HG02981 (cell line): Measurements from ENCODE around the gene CEMIP2.
A peak's percentile ranks its signal among the peaks of the same experiment; 100 is the strongest.
"Not testable (repeated sequence)": the region's sequence is repeated elsewhere in the genome, so short reads cannot be mapped to it uniquely, and the experiment has no call there.

Source experiments
- ATAC-seq: cut with Tn5 transposase; IDR thresholded peaks from one replicate; pipeline ENCODE4 v1.9.1; 2021; ENCODE audit warnings: mild to moderate bottlenecking, moderate library complexity; ENCODE audit not compliant: unreplicated experiment

Gene CEMIP2, protein sequence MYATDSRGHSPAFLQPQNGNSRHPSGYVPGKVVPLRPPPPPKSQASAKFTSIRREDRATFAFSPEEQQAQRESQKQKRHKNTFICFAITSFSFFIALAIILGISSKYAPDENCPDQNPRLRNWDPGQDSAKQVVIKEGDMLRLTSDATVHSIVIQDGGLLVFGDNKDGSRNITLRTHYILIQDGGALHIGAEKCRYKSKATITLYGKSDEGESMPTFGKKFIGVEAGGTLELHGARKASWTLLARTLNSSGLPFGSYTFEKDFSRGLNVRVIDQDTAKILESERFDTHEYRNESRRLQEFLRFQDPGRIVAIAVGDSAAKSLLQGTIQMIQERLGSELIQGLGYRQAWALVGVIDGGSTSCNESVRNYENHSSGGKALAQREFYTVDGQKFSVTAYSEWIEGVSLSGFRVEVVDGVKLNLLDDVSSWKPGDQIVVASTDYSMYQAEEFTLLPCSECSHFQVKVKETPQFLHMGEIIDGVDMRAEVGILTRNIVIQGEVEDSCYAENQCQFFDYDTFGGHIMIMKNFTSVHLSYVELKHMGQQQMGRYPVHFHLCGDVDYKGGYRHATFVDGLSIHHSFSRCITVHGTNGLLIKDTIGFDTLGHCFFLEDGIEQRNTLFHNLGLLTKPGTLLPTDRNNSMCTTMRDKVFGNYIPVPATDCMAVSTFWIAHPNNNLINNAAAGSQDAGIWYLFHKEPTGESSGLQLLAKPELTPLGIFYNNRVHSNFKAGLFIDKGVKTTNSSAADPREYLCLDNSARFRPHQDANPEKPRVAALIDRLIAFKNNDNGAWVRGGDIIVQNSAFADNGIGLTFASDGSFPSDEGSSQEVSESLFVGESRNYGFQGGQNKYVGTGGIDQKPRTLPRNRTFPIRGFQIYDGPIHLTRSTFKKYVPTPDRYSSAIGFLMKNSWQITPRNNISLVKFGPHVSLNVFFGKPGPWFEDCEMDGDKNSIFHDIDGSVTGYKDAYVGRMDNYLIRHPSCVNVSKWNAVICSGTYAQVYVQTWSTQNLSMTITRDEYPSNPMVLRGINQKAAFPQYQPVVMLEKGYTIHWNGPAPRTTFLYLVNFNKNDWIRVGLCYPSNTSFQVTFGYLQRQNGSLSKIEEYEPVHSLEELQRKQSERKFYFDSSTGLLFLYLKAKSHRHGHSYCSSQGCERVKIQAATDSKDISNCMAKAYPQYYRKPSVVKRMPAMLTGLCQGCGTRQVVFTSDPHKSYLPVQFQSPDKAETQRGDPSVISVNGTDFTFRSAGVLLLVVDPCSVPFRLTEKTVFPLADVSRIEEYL (N-terminal part only)

DNA sequence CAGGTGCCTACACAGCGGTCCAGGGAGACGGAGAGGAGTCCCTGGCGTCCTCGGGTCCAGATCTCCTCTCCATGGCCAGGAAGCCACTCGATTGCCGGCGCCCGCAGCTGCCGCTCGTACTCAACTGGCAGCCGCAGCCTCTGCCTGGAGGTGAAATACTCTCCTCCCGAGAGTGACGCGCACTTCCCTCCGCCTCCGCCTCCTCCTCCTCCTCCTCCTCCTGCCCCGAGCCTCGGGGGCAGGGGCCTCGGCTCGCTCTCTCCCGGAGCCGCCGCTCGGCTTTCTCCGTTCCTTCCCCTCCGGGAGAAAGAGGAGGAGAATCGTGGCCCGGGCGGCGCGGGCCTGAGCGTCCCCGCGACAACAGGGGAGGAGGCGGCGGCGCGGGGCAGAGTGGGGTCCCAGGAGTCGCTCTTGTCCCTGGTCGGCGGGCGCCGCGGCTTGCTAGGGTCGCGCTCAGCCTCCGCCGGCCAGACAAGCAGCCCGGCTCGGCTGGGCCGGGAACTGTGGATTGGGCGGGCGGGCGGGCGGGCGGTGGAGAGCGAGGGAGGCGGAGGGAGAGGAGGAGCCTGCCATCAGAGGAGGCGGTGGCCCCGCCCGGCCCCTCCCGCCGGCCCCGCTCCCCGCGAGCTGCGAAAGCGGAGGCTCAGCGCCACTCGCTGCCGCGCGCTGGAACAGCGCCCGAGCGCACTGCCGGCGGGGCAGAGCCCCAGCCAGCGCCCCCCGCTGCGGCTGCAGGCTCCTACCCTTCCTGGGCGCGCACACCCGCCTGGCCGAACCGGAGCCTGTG lies at the start of gene CEMIP2:
CEMIP2 (minus strand) TSS at position 126 of the 787 bp plus-strand sequence. CDS start 18,140 bp downstream, outside the sequence.
- peak; percentile 71 for ATAC-seq

- no peak for ATAC-seq
Measured at GRCh38 chr9:71816916-71817451, 48.7 kb upstream of the CEMIP2 start.

- no peak for ATAC-seq
Measured at GRCh38 chr9:71814815-71815214, 46.5 kb upstream of the CEMIP2 start.

DNA sequence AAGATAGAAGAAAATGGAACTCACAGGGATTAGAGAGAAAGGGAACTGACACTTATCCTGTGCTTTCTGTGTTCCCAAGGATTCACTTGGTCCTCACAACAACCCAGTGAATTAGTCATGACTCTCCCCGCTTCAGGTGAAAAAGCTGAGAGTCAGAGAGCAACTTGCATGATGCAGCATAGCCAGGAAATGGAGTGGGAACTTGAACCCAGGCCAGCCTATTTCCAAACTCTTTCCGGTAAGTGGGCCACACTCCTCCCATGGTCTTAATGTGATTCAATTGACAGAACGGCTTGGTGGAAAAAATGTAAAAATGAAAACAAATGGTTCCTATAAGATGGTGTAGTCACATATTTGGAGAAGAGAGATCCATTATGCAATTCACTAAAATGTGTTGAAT lies 45.9 kb upstream of the CEMIP2 start:
- ATAC-seq: no peak

DNA sequence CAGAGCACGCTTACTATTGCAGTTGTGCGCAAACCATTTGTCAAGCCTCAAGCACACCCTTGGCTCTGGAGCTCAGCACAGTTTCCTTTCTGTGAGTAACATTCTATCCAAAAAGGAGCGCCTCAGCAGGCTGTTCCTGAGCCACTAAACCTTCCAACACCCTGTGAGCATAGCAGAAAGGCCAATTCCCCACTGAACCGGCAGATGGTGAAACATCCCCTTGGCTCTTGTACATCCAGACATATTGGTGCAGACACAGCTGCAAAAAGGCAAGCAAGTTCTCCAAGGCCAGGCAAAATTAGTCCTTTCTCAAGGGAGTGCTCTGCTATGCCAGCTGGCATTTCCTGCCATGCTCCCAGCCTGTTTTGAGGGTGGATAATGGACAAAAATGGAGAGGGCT lies 44.1 kb upstream of the CEMIP2 start:
- ATAC-seq: no peak

- ATAC-seq: no peak
Measured at GRCh38 chr9:71808068-71808467, 39.8 kb upstream of the CEMIP2 start.

- ATAC-seq: peak; percentile 96
Measured at GRCh38 chr9:71806901-71807307, 38.6 kb upstream of the CEMIP2 start.

- not testable (repeated sequence) for ATAC-seq
Measured at GRCh38 chr9:71805096-71805495, 36.8 kb upstream of the CEMIP2 start.

GRCh38 chr9:71801826-71802225 lies 33.5 kb upstream of the CEMIP2 start:
- no peak for ATAC-seq

DNA sequence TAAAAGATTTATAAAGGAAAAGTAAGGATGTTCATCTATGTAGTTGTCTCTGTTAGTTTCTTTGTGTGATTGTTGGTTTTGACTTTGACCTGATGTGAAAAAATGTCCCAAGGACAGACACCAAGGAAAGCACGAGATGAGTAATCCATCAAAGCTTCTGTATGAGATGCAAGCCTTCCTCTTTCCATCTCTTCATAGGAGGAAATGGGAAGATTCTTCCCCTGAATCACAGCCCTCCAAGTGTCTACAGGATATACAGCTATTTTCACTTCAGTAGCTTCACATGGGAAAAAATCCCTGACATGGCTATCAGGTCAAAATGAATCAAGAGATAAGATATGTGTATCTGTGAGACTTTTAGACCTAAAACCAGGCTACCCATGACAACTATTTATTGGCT lies 29.0 kb upstream of the CEMIP2 start:
- no peak for ATAC-seq

- ATAC-seq: no peak
Measured at GRCh38 chr9:71796100-71796767, 27.9 kb upstream of the CEMIP2 start.

DNA sequence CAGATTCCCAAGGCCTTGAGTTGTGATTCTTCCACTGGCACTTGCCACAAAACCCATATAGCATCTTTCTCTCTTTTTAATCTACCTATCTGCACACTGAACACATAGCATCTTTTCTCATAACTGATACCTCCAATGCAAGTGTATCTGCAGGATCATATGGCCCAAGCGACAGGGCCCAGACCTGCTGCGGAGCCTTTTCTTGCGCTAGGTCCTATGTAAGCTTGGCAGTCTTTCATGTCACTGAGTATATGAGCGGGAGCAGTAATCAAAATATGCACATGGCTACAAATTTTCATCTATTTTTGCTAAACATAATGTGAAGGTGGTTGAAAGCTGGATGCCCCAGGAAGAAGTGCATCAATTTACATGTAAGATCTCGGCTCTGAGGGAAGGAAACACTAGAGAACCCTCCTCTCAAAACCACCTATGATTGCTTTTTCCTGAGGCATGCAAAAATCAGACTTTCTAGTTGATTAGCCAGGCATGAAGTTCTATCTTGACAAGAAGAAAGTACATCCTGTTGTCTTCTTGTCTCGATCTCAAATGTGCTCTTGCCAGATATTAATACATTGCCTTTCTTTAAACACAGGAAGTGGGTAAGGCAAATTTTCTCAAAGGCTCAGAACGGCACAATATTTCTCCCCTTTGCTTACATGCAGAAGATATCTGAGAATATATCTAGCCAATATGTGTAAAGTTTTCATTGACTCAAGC lies 26.9 kb upstream of the CEMIP2 start:
- ATAC-seq: peak; percentile 86

DNA sequence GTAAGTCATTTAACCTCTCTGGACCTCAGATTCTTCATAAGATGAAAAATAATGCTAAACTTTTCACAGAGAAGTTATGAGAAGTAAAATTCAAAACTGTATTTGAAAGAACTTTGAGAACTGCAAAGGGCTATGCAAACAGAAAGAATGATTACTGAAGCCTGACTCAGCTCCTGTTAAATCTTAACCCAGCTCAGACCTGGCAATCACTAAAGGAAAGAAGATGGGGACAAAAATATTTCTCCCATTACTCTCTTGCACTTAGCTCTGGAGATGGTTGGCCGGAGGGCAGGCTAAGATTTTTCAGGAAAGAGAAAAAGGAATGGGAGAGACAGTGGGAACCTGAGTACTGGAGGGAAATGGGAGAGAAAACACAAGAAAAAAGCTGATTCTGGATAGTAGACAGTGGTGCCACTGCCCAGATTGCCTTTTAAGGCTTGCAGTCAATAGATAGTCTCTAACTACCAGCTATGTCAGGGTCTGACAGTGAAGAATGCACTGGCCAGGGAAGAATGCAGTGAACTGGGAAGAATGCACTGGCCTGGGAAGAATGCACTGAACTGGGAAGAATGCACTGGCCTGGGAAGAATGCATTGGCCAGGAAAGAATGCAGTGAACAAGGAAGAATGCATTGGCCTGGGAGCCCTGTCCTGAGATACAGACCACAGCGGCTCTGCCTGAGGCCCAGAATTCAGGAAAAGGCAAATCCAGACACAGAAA lies 25.2 kb upstream of the CEMIP2 start:
- ATAC-seq: peak; percentile 37

- no peak for ATAC-seq
Measured at GRCh38 chr9:71791875-71792274, 23.6 kb upstream of the CEMIP2 start.

DNA sequence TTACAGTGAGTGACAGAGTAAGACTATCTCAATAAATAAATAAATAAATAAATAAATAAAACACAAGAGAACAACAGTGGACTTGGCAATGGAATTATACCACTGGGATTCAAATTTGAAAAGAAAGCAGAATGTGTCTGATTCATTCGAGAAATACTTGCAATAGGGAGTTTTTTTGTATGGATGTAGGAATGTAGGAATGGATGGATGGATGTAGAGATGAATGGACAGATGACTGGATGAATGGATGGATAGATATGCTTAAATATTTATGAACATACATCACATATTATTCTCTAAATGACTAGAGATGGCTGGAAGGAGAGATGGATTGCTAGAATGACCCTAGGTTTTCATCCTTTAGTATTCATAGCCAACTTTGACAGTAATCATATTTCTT lies 22.0 kb upstream of the CEMIP2 start:
- ATAC-seq: no peak

DNA sequence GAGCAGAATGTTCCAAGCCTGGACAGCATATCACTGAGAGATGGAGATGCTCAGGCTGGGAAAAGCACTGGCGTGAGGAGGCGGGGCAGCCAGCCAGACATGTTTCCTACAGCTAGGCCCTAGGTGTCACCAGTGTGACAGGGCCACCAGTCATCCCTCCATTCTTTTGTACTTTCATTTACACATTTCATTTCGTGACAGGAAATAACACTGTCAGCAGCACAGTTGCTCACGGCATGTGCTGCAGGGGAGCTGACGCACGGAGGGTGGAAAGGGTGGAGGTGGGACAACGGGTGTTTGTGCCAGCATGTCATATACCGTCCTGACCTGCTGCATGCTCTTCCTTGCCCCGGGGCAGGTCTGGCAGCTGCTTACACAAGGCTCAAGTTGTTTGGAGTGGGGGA lies 14.8 kb upstream of the CEMIP2 start:
- peak; percentile 84 for ATAC-seq

- peak; percentile 60 for ATAC-seq
Measured at GRCh38 chr9:71781391-71781790, 13.1 kb upstream of the CEMIP2 start.

DNA sequence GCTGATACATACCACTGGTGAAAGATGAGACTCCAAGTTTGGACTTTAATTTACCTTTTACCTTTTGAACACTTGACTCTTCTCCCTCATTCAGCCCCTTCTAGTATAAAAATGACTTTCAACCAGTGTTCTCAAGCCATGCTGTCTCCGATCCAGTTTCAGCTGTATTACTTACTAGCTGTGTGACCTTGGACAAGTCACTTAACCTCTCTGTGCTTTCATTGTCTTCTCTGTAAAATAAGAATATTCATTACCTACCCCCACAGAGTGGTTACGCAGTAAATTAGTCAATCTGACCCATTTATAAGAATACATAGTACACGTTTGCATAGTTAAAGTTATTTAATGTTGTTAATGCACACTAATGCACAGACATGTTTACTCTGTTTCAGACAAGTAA lies 12.6 kb upstream of the CEMIP2 start:
- ATAC-seq: no peak
